Fibroblast of mammary gland (primary cell): ENCODE data around the gene SMOC2.

Experiments used
- DNase-seq: peaks from one replicate; pipeline ENCODE4 v3.0.0-alpha.2; 2010; ENCODE audit warnings: low read depth
- H3K4me3 ChIP-seq: 2 replicates; pipeline ENCODE4 v1.5.1; 2011; ENCODE audit warnings: low read depth, mild to moderate bottlenecking, low read length, moderate library complexity; ENCODE audit not compliant: control insufficient read depth
- TF ChIP-seq, protein P1 (sequence below): conservative IDR thresholded peaks from 2 replicates; pipeline ENCODE4 v1.5.1; 2011; ENCODE audit warnings: low read depth, low read length, inconsistent platforms; ENCODE audit not compliant: control insufficient read depth, insufficient read depth

Gene SMOC2, protein sequence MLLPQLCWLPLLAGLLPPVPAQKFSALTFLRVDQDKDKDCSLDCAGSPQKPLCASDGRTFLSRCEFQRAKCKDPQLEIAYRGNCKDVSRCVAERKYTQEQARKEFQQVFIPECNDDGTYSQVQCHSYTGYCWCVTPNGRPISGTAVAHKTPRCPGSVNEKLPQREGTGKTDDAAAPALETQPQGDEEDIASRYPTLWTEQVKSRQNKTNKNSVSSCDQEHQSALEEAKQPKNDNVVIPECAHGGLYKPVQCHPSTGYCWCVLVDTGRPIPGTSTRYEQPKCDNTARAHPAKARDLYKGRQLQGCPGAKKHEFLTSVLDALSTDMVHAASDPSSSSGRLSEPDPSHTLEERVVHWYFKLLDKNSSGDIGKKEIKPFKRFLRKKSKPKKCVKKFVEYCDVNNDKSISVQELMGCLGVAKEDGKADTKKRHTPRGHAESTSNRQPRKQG

DNA sequence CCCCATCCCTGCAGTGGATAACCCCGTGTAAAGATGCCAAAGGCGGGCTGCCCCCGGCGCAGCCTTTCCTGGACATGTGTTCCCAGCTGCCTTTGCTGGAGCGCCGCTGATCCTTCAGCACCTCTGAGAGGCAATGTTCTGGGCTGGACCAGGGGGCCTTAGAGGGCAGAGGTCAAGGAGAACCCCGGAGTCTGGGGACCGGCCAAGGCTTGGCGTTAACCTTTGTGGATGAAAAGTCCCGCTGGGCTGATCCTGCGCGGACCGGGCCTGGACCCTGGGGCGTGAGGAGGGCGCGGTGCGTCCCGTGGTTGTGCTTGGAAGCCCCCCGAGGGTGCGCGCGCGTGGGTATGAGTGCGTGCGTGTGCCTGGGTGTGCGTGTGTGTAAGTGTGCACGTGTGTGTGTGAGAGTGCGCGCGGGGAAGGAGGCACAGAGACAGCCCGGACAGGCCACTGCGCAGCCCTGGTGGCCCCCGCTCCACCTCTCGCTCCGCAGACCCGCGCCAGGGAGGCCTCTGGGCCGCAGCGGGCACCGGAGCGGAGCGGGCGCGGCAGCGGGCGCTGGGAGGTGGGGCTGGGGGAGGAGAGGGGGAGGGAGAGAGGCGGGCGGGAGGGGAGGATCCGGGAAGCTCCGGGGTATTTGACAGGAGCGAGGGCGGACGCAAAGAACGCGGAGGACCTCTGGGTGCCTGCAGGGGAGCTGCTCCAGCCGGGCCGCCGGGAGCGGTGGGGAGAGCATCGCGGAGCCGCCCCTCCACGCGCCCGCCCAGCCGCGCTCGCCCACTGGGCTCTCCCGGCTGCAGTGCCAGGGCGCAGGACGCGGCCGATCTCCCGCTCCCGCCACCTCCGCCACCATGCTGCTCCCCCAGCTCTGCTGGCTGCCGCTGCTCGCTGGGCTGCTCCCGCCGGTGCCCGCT is at the start of gene SMOC2:
TSS of gene SMOC2 (plus strand) at position 665 of the 914 bp plus-strand sequence. CDS start at position 852, 187 bp downstream.
- no peak for DNase-seq
- TF ChIP-seq, protein P1, sequence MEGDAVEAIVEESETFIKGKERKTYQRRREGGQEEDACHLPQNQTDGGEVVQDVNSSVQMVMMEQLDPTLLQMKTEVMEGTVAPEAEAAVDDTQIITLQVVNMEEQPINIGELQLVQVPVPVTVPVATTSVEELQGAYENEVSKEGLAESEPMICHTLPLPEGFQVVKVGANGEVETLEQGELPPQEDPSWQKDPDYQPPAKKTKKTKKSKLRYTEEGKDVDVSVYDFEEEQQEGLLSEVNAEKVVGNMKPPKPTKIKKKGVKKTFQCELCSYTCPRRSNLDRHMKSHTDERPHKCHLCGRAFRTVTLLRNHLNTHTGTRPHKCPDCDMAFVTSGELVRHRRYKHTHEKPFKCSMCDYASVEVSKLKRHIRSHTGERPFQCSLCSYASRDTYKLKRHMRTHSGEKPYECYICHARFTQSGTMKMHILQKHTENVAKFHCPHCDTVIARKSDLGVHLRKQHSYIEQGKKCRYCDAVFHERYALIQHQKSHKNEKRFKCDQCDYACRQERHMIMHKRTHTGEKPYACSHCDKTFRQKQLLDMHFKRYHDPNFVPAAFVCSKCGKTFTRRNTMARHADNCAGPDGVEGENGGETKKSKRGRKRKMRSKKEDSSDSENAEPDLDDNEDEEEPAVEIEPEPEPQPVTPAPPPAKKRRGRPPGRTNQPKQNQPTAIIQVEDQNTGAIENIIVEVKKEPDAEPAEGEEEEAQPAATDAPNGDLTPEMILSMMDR, result no peak
- no peak within 1 kb of the TSS for H3K4me3 ChIP-seq

DNA sequence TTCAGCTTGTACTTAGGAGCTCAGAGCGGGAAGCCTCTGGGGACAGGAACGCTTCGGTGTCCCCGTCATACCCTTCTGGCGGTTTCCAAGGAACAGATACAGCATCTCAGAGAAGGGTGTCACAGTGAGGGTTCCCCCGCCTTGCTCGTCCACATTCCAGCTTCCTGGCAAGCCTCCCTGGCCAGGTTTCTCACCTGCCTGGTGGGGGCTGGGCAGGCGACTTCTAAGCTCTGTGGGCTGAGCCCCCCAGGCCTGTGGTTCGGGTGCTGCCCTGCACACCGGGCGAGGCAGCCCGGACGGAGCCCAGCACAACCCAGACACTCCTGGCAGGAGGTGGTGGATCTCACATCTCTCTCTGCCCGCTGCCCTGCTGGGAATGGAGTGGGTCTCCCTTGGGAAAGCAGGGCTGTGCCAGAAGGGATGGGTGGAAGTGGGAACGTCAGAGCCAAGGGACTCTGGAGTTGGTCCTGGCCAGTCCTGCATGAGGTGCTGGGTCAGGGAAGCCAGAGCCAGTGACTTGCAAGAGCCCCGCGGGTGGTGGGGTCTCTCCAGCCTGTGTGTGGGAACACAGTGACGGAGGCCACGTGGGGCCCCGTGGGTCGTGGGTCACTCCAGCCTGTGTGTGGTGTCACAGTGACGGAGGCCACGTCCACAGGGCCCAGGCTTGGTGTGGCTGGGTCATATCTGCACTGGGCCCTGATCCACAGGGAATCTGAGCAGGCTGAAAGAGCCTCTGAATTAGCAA is 47.7 kb upstream of the SMOC2 start:
- DNase-seq, result no peak
- H3K4me3 ChIP-seq, result no peak overlapping the region
- TF ChIP-seq, protein P1, result no peak

DNA sequence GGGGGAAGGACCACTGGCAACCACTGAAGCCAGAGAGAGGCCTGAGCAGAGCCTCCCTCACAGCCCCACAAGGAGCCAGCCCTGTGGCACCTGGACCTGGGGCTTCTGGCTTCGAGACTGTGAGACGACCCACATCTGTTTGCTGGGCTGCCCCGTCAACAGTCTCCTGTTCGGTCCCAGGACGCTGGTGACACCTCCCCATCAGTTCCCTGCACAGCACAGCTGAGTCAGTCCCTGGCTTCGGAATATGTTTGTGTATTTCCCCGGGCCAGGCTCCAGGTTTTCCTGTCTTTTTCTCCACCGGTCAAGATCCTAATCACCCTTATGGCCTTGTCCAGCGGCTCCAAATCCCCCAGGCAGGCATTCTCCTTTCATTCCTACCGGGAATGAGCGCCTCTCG is 46.4 kb upstream of the SMOC2 start:
- DNase-seq, result no peak
- TF ChIP-seq, protein P1, result no peak
- no peak overlapping the region for H3K4me3 ChIP-seq

DNA sequence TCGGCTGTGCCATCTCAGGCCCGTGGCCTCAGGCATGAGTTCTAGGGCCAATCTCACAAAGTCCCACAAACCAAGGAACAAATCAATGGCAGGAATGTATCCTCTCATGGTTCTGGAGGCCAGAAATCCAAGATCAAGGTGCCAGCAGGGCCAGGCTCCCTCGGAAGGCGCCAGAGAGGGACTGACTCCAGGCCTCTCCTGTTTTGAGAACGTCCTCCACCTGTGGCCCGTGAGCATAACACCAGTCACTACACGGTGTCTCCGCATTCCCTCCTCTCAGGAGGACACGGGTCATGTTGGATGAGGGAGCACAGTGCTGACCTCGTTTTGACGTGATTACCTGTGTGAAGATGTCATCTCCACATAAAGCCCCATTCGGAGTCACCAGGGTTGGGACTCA is 45.0 kb upstream of the SMOC2 start:
- no peak overlapping the region for H3K4me3 ChIP-seq
- TF ChIP-seq, protein P1, result no peak
- no peak for DNase-seq

DNA sequence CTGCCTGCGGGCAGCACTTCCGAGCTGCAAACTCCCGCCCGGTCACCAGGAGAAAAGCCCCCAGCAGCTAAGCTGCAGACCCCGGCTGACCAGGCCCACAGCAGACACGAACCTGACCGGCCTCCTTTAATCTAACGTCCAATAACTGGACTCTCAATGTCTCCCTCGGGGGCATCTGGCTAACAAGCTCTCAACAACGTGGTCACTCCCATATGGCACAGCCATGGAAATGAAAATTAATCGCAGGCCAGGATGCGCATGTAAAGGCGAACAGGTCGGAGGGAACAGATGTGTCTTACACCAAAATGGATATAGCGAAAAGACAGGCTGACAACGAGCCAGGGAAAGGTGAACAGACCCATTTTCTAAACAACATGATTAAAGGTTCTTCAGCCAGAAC is 44.4 kb upstream of the SMOC2 start:
- TF ChIP-seq, protein P1, result no peak
- DNase-seq, result no peak
- no peak overlapping the region for H3K4me3 ChIP-seq

DNA sequence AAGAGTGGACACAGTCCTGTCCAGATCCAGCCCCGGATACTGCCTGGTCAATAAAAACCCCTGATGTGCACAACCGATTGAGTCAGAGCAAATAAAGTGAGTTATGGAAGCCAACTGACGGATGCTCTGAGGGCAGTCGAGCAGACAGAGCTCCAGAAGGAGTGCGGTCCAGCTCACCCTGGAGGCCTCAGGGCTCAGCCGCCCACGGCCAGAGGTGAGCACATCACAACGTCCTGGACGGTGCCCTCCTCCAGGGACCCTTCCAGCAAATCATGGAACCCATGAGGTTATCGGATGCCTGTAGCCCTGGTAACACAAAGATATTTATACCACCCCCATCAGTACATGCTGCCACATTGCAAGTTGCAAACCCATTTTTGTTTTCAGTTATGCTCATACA is 44.0 kb upstream of the SMOC2 start:
- TF ChIP-seq, protein P1, result no peak
- DNase-seq, result no peak

More for the DNA sequence above, 44.0 kb upstream of the SMOC2 start:
- H3K4me3 ChIP-seq, result no peak overlapping the region
